Left lung (tissue), 10 donors: Measurements from ENCODE around the gene ABI3BP. TPM values are rescaled to one million over a fixed set of nuclear protein-coding genes. Genes with fewer than 3 reads are reported as not detected.

Experiments
- ATAC-seq: fragments of 200-7000 bp; cut with Tn5 transposase; one replicate; pipeline ENCODE4 v1.9.1; 2020; ENCODE audit warnings: moderate library complexity
- DNase-seq, 4 donors: peaks; one replicate each; pipeline ENCODE4 v3.0.0-alpha.2; 2013 to 2020
- H3K27ac ChIP-seq, 2 donors: fragments of 200-600 bp; sonication (generic) in 1 of 2; one replicate each; pipeline versions ENCODE4 v1.5.0 to v1.8.0; 2020 to 2021
- H3K27me3 ChIP-seq, 2 donors: fragments of 200-600 bp; sonication (generic) in 1 of 2; one replicate each; pipeline versions ENCODE4 v1.5.0 to v1.8.0; 2020 to 2021
- H3K36me3 ChIP-seq, 2 donors: fragments of 200-600 bp; sonication (generic) in 1 of 2; one replicate each; pipeline versions ENCODE4 v1.5.0 to v1.8.0; 2020 to 2021
- H3K4me1 ChIP-seq, 2 donors: fragments of 200-600 bp; one replicate each; pipeline ENCODE4 v1.8.0; 2021
- H3K4me3 ChIP-seq, 2 donors: fragments of 200-600 bp; sonication (generic) in 1 of 2; one replicate each; pipeline versions ENCODE4 v1.5.0 to v1.8.0; 2020 to 2021; ENCODE audit warnings: mild to moderate bottlenecking in 1 of 2
- H3K9me3 ChIP-seq, 2 donors: fragments of 200-600 bp; sonication (generic) in 1 of 2; one replicate each; pipeline versions ENCODE4 v1.5.0 to v1.8.0; 2020 to 2021
- intact Hi-C, 2 donors: fragments of 100-400 bp; cut with DNase I; formaldehyde crosslinking; loops; one replicate each; pipeline versions ENCODE4 v1.11.2 to v1.14.2; 2022
- polyA plus RNA-seq, 6 donors: library from polyadenylated mRNA; unstranded; fragments of 120-200 nt; gene quantifications; one replicate each; pipeline ENCODE4 v1.2.1, GENCODE V29; 2013; ENCODE audit not compliant: insufficient read length in 6 of 6
- total RNA-seq, 2 donors: library from RNA; stranded (reverse); fragmentation: NEBNext Ultra II Directional; extraction: Animal tissue kit (Norgen Biotek cat#: 25700); gene quantifications; one replicate each; pipeline ENCODE4 v1.2.1, GENCODE V29; 2021
- TF ChIP-seq, protein P1 (sequence below), 2 donors: fragments of 200-600 bp; sonication (generic) in 1 of 2; IDR thresholded peaks; one replicate each; pipeline versions ENCODE4 v1.5.0 to v1.8.0; 2021; ENCODE audit warnings: antibody characterized with exemption in 2 of 2
- donor health status: DM: no; HTN: yes; CAD: no.
- donor health status: DM: no; HTN: no; CAD: no.

The ABI3BP gene
- total and polyA plus RNA-seq, 8 donors = 65.2 to 138 (median 85.3) TPM

DNA sequence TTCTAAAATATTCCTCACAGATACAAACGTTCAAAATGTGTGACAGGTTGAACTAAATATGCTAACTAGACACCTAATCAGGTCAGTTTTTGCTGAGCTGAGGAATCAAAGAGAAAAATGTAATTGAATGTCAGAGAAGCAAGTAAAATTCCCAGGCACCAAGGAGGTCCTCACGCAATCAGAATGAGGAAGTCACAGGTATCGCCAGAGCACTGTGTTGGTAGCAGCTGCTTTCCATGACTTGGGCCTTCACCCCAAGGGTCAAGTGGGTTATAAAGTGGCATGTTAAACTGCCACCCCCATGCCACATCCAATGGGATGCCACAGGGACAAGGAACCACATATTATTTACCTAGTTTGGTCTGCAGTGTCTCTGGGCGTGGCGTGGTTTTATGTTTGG lies 158.9 kb downstream of the ABI3BP start:
- no peak overlapping the region for H3K4me3 ChIP-seq
- no peaks in the 10 kb centered on the region for H3K36me3 ChIP-seq
- no peaks in the 10 kb centered on the region for H3K9me3 ChIP-seq
- no peaks in the 10 kb centered on the region for H3K27me3 ChIP-seq
- TF ChIP-seq, protein P1, sequence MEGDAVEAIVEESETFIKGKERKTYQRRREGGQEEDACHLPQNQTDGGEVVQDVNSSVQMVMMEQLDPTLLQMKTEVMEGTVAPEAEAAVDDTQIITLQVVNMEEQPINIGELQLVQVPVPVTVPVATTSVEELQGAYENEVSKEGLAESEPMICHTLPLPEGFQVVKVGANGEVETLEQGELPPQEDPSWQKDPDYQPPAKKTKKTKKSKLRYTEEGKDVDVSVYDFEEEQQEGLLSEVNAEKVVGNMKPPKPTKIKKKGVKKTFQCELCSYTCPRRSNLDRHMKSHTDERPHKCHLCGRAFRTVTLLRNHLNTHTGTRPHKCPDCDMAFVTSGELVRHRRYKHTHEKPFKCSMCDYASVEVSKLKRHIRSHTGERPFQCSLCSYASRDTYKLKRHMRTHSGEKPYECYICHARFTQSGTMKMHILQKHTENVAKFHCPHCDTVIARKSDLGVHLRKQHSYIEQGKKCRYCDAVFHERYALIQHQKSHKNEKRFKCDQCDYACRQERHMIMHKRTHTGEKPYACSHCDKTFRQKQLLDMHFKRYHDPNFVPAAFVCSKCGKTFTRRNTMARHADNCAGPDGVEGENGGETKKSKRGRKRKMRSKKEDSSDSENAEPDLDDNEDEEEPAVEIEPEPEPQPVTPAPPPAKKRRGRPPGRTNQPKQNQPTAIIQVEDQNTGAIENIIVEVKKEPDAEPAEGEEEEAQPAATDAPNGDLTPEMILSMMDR (IDR thresholded peaks at IDR 0.05) = no peak
- no peak for ATAC-seq
- no peaks in the 10 kb centered on the region for H3K4me1 ChIP-seq
- DNase-seq = no peak
- H3K27ac ChIP-seq = no peak overlapping the region
- intact Hi-C loops = no loop called here

DNA sequence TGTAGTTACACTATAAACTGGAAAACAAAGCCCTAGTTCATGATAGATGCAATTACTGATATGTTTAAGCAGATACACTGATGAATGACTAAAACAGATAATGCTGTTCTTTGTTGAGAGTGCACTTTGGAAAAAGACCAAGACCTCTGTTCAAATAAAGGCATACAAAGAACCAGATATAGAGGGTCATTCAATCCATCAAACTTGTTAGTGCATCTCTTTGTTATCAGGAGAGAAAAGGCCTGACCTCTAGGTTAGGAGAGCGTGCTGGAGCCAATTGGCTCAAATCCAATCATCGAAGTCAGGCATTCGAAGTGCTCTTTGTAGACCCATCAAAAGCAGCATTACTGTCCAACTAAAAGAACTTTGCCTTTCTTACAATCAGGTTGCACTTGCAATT lies 159.7 kb downstream of the ABI3BP start:
- TF ChIP-seq, protein P1 (IDR thresholded peaks at IDR 0.05) = no peak
- H3K27ac ChIP-seq = no peak overlapping the region
- ATAC-seq (no peak), DNase-seq (no peak)
- intact Hi-C loops = no loop called here
- no peaks in the 10 kb centered on the region for H3K27me3 ChIP-seq
- no peak overlapping the region for H3K4me3 ChIP-seq
- no peaks in the 10 kb centered on the region for H3K36me3 ChIP-seq
- H3K4me1 ChIP-seq = no peaks in the 10 kb centered on the region
- no peaks in the 10 kb centered on the region for H3K9me3 ChIP-seq

DNA sequence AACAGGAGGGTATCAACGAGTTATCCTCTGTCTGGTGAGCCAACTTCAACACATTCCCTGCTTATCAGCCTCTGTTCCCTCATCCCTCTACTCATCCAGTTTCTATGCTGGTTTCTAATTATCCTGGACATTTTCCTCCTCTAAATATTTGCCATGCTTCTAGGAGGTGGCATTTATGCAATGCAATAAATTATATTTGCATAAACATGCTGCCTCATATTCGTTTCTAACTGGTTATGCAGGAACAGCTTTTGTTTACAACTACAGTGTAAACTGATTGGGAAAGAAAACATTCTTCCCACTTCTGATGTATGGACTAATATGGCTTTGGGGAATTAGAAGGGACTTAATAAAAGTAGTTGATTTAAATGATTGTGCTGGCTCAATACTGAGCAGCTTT lies 161.6 kb downstream of the ABI3BP start:
- H3K9me3 ChIP-seq = no peaks in the 10 kb centered on the region
- intact Hi-C loops = no loop called here

DNA sequence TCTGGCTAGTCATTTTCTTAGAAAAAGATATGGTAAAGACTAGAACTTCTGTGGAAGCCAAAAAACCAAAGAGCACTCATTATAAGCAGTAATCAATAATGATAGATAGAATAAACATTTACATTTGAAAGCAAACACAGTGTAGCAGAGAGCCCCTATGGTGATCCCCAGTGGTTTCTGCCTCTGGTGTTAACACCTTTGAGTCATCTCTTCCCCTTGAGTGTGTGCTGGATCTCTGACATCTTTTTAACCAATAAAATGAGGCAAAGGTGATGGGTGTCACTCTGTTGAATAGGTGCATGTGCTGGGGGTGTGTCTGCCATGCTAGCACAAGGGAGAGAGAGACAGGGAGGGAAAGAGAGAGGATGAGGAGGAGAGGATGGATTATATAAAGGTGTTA lies 162.3 kb downstream of the ABI3BP start:
- intact Hi-C loops = no loop called here
- H3K27me3 ChIP-seq = no peaks in the 10 kb centered on the region
- no peaks in the 10 kb centered on the region for H3K4me1 ChIP-seq
- H3K36me3 ChIP-seq = no peaks in the 10 kb centered on the region
- ATAC-seq (no peak), DNase-seq (no peak)
- H3K4me3 ChIP-seq = no peak overlapping the region
- H3K9me3 ChIP-seq = no peaks in the 10 kb centered on the region
- TF ChIP-seq, protein P1 (IDR thresholded peaks at IDR 0.05) = no peak
- no peak overlapping the region for H3K27ac ChIP-seq

More for the DNA sequence above, 161.6 kb downstream of the ABI3BP start:
- H3K27ac ChIP-seq = no peak overlapping the region
- H3K4me1 ChIP-seq = no peaks in the 10 kb centered on the region
- no peak for DNase-seq
- H3K36me3 ChIP-seq = no peaks in the 10 kb centered on the region
- TF ChIP-seq, protein P1 (IDR thresholded peaks at IDR 0.05) = no peak
- no peak overlapping the region for H3K4me3 ChIP-seq
- no peaks in the 10 kb centered on the region for H3K27me3 ChIP-seq
- no peak for ATAC-seq

DNA sequence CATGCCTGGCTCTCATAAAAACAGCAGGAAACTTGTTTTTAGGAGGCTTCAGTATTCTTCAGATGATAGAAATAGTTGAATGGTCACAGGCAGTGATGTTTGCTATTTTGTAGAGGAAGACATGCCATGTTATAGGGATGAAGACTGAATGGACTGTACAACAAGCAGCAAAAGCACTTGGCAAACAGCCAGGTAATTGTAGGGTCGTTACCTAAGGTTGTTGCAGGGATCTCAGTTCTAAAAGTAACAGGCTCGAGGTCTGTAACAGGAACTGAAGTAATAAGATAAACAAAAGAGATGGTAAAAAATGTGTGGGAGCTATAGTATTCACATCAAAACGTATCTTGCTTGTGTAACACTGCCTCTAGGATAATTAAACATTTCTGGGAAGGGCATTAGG lies 167.6 kb downstream of the ABI3BP start:
- H3K4me3 ChIP-seq = no peak overlapping the region
- H3K27me3 ChIP-seq = no peaks in the 10 kb centered on the region
- H3K9me3 ChIP-seq = no peaks in the 10 kb centered on the region
- H3K4me1 ChIP-seq = no peaks in the 10 kb centered on the region
- ATAC-seq (no peak), DNase-seq (no peak)
- TF ChIP-seq, protein P1 (IDR thresholded peaks at IDR 0.05) = no peak
- no peak overlapping the region for H3K27ac ChIP-seq
- intact Hi-C loops = no loop called here
- H3K36me3 ChIP-seq = no peaks in the 10 kb centered on the region
